GM18502 (cell line): ENCODE data around the gene CREB1.

Experiments
- ATAC-seq: cut with Tn5 transposase; IDR thresholded peaks from one replicate; pipeline ENCODE4 v1.9.1; 2021; ENCODE audit warnings: mild to moderate bottlenecking; ENCODE audit not compliant: unreplicated experiment, poor library complexity

CREB1 gene

GRCh38 chr2:207533461-207534008 lies 3.8 kb downstream of the CREB1 start:
- ATAC-seq = no peak

- ATAC-seq = no peak
Observed at GRCh38 chr2:207534417-207534816, 4.7 kb downstream of the CREB1 start.

DNA sequence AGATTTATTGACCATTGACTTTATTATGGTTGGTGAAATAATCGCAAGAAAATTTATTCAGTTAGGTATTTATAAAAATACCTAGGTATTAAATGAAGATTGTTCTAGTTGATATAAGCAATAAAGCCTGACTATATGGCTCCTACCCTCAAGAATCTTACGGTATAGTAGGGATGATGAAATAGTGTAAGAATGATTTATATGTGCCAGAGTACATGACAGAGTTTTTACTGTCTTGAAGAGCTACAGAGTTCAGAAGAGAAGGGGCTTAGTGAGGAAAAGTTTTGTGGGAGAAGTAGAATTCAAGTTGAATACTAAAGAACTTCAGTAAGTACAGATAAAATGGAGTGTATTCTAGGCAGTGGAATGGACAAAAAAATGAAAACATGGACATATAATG lies 9.7 kb downstream of the CREB1 start:
- no peak for ATAC-seq

GRCh38 chr2:207540431-207540830 lies 10.7 kb downstream of the CREB1 start:
- ATAC-seq = no peak

DNA sequence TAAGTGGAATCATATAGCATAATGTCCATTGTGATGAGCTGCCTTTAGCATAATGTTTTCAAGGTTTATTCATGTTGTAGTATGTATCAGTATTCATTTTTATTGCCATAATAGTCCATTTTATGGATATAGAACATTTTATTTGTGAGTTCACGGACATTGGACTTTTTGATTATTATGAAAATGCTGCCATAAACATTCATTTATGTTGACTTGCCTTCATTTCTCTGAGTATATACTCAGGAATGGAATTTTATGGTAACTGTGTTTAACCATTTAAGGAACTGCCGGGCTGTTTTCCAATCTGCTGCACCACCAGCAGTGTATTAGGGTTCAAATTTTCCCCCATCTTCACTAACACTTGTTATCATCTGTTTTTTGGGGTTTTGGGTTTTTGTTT lies 12.2 kb downstream of the CREB1 start:
- ATAC-seq = no peak

DNA sequence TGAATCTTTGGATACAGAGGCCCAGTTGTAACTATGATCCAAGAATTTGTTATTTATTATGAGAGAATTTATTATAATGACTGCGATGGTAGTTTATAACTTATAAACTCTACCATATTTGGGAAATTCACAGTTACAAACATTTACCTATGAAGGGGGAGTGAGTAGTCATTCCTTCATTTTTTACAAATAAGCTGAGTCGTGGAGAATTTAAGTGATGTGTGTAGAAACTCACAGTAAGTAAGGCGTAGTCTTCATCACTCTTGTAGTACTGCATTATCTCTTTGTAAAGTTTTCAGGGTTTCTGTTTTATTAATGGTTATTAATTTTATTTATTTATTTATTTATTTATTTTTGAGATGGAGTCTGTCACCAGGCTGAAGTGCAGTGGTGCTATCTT lies 13.5 kb downstream of the CREB1 start:
- no peak for ATAC-seq

DNA sequence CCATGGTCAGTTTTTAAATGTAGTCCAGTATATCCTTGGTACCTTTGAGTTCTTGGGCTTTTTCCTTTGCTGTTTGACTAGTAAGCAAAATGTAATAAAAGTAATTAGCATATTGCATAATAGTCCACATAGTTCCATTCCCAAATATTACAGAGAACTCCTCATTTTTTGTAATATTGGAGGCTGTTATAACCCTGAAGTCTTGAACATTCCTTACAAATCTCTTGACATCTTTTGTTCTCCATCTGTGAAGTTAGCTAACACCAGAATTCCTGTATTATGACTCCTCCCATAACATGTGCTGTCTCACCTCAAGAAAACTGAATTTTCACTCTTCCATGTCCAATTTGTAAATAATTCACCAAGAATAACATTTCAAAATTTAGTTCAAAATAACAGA lies 17.1 kb downstream of the CREB1 start:
- no peak for ATAC-seq

- ATAC-seq = no peak
Observed at GRCh38 chr2:207549145-207549544, 19.4 kb downstream of the CREB1 start.

DNA sequence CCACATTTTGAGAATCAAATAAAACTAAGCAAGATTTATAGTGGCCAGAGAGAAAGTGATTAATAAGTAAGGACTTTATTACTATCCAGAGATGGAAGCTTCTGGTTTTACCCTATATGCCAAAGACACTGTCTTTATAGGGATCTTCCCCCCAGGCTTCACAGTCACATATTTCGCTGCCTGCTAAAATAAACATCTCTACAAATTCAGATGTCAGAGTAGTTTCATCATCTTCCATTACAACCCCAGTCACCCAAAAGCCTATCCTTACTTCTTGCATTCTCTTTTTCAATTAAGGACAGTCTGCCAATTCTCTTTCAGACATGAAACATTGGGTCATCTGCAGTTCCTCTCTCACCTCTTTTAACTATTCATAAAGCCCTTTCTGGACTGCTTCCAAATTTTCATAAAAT lies 28.3 kb downstream of the CREB1 start:
- ATAC-seq = no peak

DNA sequence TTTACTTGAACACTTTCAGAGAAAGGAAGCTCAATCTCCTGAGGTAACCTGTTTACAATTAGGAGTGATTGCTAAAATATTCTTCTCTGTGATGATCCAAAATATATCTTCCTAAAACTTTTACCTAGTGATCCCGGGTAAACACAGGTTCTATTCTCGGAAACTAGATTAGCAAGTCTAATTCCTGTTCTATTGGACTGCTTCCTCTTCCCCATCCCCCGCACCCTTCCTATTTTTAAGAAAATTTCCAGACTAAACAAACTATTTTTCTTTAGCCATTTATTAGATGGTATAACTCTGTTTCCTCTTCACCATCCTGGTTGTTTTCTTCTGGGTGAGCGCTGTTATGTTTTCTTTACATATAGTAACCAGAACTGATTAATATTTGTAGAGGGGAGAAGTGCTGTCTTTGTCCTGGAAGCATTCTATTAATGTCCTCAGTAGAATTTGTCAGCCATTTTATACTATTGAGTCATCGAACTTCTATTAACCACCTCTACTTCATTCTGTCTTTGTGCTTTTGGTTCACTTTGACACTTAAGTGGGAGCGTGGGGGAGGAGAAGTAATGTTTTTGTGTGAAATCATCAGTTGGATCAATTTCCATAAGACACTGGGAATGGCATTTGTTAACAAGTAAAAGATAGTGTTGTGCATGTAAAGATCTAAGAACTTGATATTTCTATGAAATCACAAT lies 31.8 kb downstream of the CREB1 start:
- ATAC-seq = no peak

DNA sequence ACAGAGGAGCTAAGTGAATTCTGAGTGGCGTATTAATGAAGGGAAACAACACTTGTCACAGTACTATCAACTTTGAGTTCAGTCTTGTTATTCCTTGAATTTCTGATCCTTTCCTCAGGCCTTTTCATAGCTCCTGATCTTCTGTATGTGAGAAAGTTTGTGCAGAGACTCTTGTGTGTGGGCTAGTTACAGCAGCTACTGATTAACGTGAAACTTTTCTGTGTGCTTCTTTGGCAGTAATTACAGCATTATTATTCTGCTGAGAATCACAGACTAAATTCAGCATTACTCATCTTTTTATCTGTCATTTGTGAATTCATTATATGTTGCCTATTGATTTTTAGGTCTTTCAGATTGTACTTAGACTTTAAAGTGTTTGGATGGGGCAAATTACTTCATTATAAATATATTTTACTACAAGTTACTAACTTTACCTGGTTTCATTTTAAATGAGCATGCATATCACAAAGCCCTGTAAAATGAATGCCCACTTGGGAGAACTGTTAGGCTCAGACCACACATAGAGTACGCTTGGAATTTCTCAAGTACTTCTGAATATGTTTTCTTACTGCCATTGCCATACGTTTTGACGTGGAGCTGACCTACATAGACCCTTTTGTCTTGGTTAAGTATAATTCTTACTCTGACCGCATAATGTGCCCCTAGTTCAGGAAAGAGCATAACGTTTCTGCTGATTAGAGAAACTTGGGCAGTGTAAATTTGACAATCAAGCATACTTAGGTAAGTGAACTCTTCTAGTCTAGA lies 36.2 kb downstream of the CREB1 start:
- no peak for ATAC-seq

DNA sequence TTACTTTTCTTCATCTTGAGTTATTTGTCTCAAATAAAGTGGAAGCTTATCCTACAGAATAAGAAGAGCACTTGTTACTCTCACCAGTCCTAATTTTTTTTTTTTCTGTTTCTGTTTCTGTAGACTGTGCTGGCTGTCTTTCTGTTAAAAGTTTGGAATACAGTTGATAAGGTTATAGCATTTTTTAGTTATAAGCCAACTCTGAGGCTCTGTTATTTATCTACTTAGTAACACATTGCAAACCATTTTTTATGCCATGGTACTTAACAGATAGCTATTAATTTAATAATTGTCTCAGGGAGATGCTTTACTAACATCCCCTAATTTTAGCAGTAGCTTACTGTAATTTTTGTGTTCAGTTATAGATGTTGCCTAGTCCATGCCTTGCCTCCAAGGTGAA lies 37.9 kb downstream of the CREB1 start:
- no peak for ATAC-seq

GRCh38 chr2:207571370-207571769 lies 41.6 kb downstream of the CREB1 start:
- no peak for ATAC-seq

- no peak for ATAC-seq
Observed at GRCh38 chr2:207584952-207585351, 55.2 kb downstream of the CREB1 start.

DNA sequence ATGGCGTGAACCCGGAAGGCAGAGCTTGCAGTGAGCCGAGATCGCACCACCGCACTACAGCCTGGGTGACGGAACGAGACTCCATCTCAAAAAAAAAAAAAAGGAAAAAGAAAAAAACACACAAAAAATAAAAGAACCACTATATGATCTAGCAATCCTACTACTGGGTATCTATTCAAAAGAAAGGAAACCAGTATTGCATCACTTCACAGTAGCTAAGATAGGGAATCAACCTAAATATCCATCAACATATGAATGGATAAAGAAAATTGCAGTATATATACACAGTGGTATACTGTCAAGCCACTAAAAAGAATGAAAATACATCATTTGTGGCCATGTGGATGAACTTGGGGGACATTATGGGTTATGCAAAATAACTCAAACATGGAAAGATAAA lies 57.5 kb downstream of the CREB1 start:
- ATAC-seq = no peak

GRCh38 chr2:207589143-207589542 lies 59.4 kb downstream of the CREB1 start:
- no peak for ATAC-seq

DNA sequence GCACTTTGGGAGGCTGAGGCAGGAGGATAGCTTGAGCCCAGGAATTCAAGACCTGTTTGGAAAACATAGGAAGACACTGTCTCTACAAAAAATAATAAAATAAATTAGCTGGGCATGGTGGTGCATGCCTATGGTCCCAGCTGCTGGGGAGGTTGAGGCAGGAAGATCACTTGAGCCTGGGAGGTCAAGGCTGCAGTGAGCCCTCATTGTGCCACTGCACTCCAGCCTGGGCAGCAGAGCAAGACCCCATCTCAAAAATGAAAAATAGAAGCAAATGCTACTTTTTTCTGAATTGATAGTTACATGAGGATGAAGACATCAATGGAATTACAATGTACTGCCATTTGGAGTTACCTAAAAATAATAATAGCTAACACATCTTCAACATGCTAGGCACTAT lies 63.5 kb downstream of the CREB1 start:
- no peak for ATAC-seq

- no peak for ATAC-seq
Observed at GRCh38 chr2:207594264-207594663, 64.5 kb downstream of the CREB1 start.

DNA sequence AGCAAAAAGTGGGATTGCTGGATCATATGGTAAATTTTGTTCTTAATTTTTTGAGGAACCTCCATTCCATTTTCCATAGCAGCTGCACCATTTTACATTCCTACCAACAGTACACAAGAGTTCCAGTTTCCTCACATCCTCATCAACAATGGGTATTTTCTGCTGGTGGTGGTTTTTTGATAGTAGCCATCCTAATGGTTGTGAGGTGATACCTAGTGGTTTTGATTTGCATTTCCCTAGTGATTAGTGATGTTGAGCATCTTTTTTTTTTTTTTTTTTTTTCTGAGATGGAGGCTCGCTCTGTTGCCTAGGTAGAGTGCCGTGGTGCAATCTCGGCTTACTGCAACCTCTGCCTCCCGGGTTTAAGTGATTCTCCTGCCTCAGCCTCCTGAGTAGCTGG lies 65.0 kb downstream of the CREB1 start:
- ATAC-seq = no peak

DNA sequence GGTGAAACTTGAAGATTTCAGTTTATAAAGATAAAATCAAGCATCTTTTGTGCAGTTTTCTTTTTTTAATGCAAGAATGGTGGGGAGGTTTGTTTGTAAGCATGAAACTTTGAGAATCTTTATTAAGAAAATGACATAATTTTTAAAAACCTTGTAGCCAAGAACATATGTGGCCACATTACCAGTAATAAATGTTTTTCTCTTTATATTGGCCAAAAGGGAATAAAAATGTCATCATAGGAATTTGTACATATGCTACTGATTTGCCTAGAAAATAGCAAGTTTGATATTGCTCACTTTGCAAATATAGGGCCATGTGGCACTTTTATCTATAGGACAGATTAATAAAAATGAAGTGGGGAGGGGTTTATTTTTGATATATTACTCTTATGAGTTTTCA lies 69.9 kb downstream of the CREB1 start:
- ATAC-seq = no peak

- ATAC-seq = no peak
Observed at GRCh38 chr2:207600231-207600630, 70.5 kb downstream of the CREB1 start.

- ATAC-seq = no peak
Observed at GRCh38 chr2:207601774-207602173, 72.0 kb downstream of the CREB1 start.
